ENCODE results near the gene USP13.

DNA sequence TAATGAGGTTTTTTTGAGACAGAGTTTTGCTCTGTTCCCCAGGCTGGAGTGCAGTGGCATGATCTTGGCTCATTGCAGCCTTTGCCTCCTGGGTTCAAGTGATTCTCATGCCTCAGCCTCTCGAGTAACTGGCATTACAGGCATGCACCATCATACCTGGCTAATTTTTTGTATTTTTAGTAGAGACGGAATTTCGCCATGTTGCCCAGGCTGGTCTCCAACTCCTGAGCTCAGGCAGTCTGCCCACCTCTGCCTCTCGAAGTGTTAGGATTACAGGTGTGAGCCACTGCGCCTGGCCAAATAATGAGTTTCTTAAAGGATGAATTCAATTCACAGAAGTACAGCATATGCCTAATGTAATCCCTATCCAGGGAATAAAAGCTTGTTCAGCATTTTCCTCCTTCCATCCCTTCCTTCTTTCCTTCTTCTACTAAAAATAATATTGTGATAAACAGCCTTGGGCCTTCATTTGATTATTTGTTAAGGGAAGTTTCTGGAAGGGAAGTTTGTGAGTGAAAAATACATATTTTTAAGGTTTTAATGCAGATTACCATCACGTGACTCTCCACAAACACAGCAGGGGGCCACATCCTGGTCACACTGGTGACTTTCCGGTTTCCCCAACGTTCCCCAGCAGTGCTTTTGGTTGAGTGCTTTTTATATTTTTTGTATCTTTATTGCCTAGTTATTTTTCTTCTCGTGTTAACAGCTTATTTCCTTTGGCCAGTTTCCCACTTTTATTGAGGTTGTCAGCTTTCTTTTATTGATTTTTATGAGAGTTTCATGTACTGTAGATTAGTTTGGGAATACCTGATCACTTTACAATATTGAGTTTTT lies 116.8 kb downstream of the USP13 start:
- TF ChIP-seq, protein P1, sequence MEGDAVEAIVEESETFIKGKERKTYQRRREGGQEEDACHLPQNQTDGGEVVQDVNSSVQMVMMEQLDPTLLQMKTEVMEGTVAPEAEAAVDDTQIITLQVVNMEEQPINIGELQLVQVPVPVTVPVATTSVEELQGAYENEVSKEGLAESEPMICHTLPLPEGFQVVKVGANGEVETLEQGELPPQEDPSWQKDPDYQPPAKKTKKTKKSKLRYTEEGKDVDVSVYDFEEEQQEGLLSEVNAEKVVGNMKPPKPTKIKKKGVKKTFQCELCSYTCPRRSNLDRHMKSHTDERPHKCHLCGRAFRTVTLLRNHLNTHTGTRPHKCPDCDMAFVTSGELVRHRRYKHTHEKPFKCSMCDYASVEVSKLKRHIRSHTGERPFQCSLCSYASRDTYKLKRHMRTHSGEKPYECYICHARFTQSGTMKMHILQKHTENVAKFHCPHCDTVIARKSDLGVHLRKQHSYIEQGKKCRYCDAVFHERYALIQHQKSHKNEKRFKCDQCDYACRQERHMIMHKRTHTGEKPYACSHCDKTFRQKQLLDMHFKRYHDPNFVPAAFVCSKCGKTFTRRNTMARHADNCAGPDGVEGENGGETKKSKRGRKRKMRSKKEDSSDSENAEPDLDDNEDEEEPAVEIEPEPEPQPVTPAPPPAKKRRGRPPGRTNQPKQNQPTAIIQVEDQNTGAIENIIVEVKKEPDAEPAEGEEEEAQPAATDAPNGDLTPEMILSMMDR (IDR thresholded peaks at IDR 0.05), result no peak
- no peak for TF ChIP-seq POLR2A (IDR thresholded peaks at IDR 0.05)
